GM12878 (cell line): ENCODE measurements around the gene PRKRA. TPM values are rescaled to one million over a fixed set of nuclear protein-coding genes. Genes with fewer than 3 reads are reported as not detected.

Source experiments
- ATAC-seq: fragments of 200-7000 bp; cut with Tn5 transposase; 3 replicates; pipeline ENCODE4 v1.9.1; 2020; ENCODE audit warnings: mild to moderate bottlenecking, moderate library complexity
- BruUV-seq: library from RNA; stranded (reverse); fragments of 400-500 nt; replicated peaks from 2 replicates; lab custom pipeline; 2021; lab: Mats Ljungman, UMichigan
- CTCF ChIA-PET: fragments of 300-600 bp; sonication (Branson Sonifier 250); formaldehyde crosslinking; extraction: SDS; loops from one replicate; lab custom pipeline; 2021; ENCODE audit warnings: inconsistent platforms; lab: Yijun Ruan, JAX
- POLR2A ChIA-PET: fragments of 350-600 bp; formaldehyde crosslinking; extraction: SDS; loops from one replicate; lab custom pipeline; 2021; ENCODE audit warnings: inconsistent platforms; lab: Charles Lee
- RAD21 ChIA-PET: fragments of 300-600 bp; sonication (Branson Sonifier 250); formaldehyde crosslinking; loops from one replicate; lab custom pipeline; 2023; ENCODE audit warnings: antibody characterized with exemption; ENCODE audit not compliant: unreplicated experiment; lab: Charles Lee
- SMC1A ChIA-PET: fragments of 300-600 bp; sonication (Branson Sonifier 250); formaldehyde crosslinking; loops from one replicate; lab custom pipeline; 2023; ENCODE audit not compliant: unreplicated experiment, uncharacterized antibody; lab: Charles Lee
- DNase-seq: peaks from one replicate; pipeline ENCODE4 v3.0.0-alpha.2; 2011; ENCODE audit warnings: low read depth, low spot score
- FAIRE-seq: peaks from 3 replicates; lab custom pipeline; 2011; peaks lifted over from hg19 to GRCh38; lab: Jason Lieb, UNC
- H2AFZ ChIP-seq: 2 replicates; pipeline ENCODE4 v1.6.0; 2011; ENCODE audit warnings: low read depth, low read length, control low read depth; ENCODE audit not compliant: control insufficient read depth
- H3K27ac ChIP-seq: 2 replicates; pipeline ENCODE4 v1.5.1; 2011; ENCODE audit warnings: control low read depth; ENCODE audit not compliant: control insufficient read depth, insufficient read depth
- H3K27me3 ChIP-seq, 2 experiments: replicated peaks in 1 of 2; 2 replicates each; pipeline versions ENCODE4 v1.6.0 to v1.6.1; 2011; ENCODE audit warnings: low read length in 1 of 2; ENCODE audit not compliant: control insufficient read depth in 2 of 2, insufficient read depth in 2 of 2
- H3K36me3 ChIP-seq, 2 experiments: 2 replicates each; pipeline ENCODE4 v1.5.1; 2011; ENCODE audit warnings: low read length in 1 of 2; ENCODE audit not compliant: control insufficient read depth in 2 of 2, insufficient read depth in 2 of 2
- H3K4me1 ChIP-seq: 2 replicates; pipeline ENCODE4 v1.6.1; 2011; ENCODE audit warnings: mild to moderate bottlenecking, low read length, moderate library complexity, mixed read lengths; ENCODE audit not compliant: control insufficient read depth, insufficient read depth
- H3K4me2 ChIP-seq: 2 replicates; pipeline ENCODE4 v1.6.0; 2011; ENCODE audit warnings: control low read depth; ENCODE audit not compliant: control insufficient read depth, insufficient read depth
- H3K4me3 ChIP-seq: fragments of 200-600 bp; sonication (generic); 2 replicates; pipeline ENCODE4 v1.5.1; 2016
- H3K79me2 ChIP-seq: 2 replicates; pipeline ENCODE4 v1.6.0; 2011; ENCODE audit warnings: low read length; ENCODE audit not compliant: control insufficient read depth, insufficient read depth
- H3K9ac ChIP-seq: 2 replicates; pipeline ENCODE4 v1.8.0; 2011; ENCODE audit warnings: low read length, control low read depth, mixed read lengths; ENCODE audit not compliant: control insufficient read depth, insufficient read depth
- H3K9me3 ChIP-seq: replicated peaks from 3 replicates; pipeline ENCODE4 v1.5.1; 2011; ENCODE audit warnings: mild to moderate bottlenecking, low read length; ENCODE audit not compliant: control insufficient read depth, insufficient read depth
- H4K20me1 ChIP-seq: 2 replicates; pipeline ENCODE4 v1.6.0; 2011; ENCODE audit not compliant: control insufficient read depth, insufficient read depth
- ATF7 ChIP-seq: fragments of 450-650 bp; IDR thresholded peaks from 2 replicates; pipeline ENCODE4 v1.6.1; 2016; ENCODE audit warnings: low read depth, mild to moderate bottlenecking
- CHD2 ChIP-seq: IDR thresholded peaks from 2 replicates; pipeline ENCODE4 v1.6.1; 2011; ENCODE audit warnings: low read depth, low read length, improper control_type of control experiment, borderline replicate concordance
- CREB1 ChIP-seq: IDR thresholded peaks from 2 replicates; pipeline ENCODE4 v1.6.1; 2012; ENCODE audit warnings: low read depth, mild to moderate bottlenecking, inconsistent platforms
- CREM ChIP-seq: IDR thresholded peaks from 2 replicates; pipeline ENCODE4 v1.6.1; 2014; ENCODE audit warnings: antibody characterized with exemption, low read depth
- EP300 ChIP-seq, 2 experiments: fragments of 150-350 bp in 1 of 2; IDR thresholded peaks; 2 replicates each; pipeline ENCODE4 v1.6.1; 2011 to 2012; ENCODE audit warnings: low read depth in 2 of 2, low read length in 2 of 2, borderline replicate concordance in 1 of 2, improper control_type of control experiment in 1 of 2, inconsistent platforms in 1 of 2; ENCODE audit not compliant: control insufficient read depth in 1 of 2
- FOS ChIP-seq: IDR thresholded peaks from 3 replicates; pipeline ENCODE4 v1.6.1; 2011; ENCODE audit warnings: borderline replicate concordance; ENCODE audit not compliant: insufficient read length; ENCODE audit errors: extremely low read depth
- FOXM1 ChIP-seq: IDR thresholded peaks from 2 replicates; pipeline ENCODE4 v1.6.1; 2012; ENCODE audit warnings: low read depth, mild to moderate bottlenecking, inconsistent platforms, low read length, moderate library complexity
- IRF4 ChIP-seq: IDR thresholded peaks from 2 replicates; pipeline ENCODE4 v1.6.1; 2011; ENCODE audit warnings: low read depth, low read length
- MTA3 ChIP-seq: IDR thresholded peaks from 2 replicates; pipeline ENCODE4 v1.6.1; 2012; ENCODE audit warnings: low read length, inconsistent platforms, borderline replicate concordance
- NBN ChIP-seq: fragments of 450-650 bp; IDR thresholded peaks from 2 replicates; pipeline ENCODE4 v1.6.1; 2016
- SMAD5 ChIP-seq: IDR thresholded peaks from 2 replicates; pipeline ENCODE4 v1.6.1; 2016; ENCODE audit warnings: antibody characterized with exemption, low read depth
- WRNIP1 ChIP-seq: IDR thresholded peaks from 2 replicates; pipeline ENCODE4 v1.6.1; 2011; ENCODE audit warnings: low read depth, low read length, improper control_type of control experiment, borderline replicate concordance
- WGBS: methylation state at CpG from one replicate; pipeline ENCODE4 v1.1.6; 2016; ENCODE audit warnings: low lambda C conversion rate; ENCODE audit not compliant: insufficient replicate concordance, insufficient coverage; ENCODE audit errors: missing lambda C conversion rate; 5-methylcytosine and 5-hydroxymethylcytosine counted together
- in situ Hi-C: fragments of 300-500 bp; cut with MboI; formaldehyde crosslinking; loops from 9 replicates; pipeline ENCODE4 v1.14.3; 2018; ENCODE audit warnings: mixed read lengths
- intact Hi-C: fragments of 100-400 bp; cut with micrococcal nuclease; formaldehyde crosslinking; loops from one replicate; pipeline ENCODE4 v1.14.2; 2022; ENCODE audit not compliant: unreplicated experiment
- polyA plus RNA-seq, 11 experiments: library from polyadenylated mRNA; depleted of rRNA in 4 of 11; unstranded in 6 of 11; stranded (reverse) in 5 of 11; fragments of >200 nt; fragmentation: Nextera tagmentation in 4 of 11; fragmentation: Illumina TruSeq in 1 of 11; extraction: Ambion mirVana in 4 of 11; extraction: Trizol in 1 of 11; gene quantifications; 1 replicate in 1 of 11; 2 replicates in 10 of 11; pipeline versions ENCODE4 v1.2.1 to v1.2.3, GENCODE V29; 2011 to 2016; ENCODE audit warnings: inconsistent platforms in 2 of 11, missing spikeins in 2 of 11, low read depth in 1 of 11
- total RNA-seq, 4 experiments: library from RNA; depleted of rRNA in 3 of 4; stranded (reverse); fragments of >200 nt in 3 of 4; fragmentation: Illumina TruSeq in 1 of 4; extraction: Trizol in 1 of 4; gene quantifications; 2 replicates each; pipeline versions ENCODE4 v1.2.1 to v1.2.3, GENCODE V29; 2013 to 2021
- TF ChIP-seq, protein P1 (sequence below): IDR thresholded peaks from 2 replicates; pipeline ENCODE4 v1.6.1; 2012; ENCODE audit warnings: low read depth, low read length, improper control_type of control experiment
- TF ChIP-seq, protein P2 (sequence below), 3 experiments: IDR thresholded peaks in 2 of 3; conservative IDR thresholded peaks in 1 of 3; 2 replicates each; pipeline ENCODE4 v1.5.1; 2011; ENCODE audit warnings: low read depth in 3 of 3, low read length in 3 of 3, mild to moderate bottlenecking in 3 of 3, control low read depth in 2 of 3, moderate library complexity in 2 of 3, inconsistent platforms in 1 of 3, mixed read lengths in 1 of 3; ENCODE audit not compliant: control insufficient read depth in 2 of 3, insufficient read depth in 1 of 3; ENCODE audit errors: extremely low read depth in 1 of 3
- TF ChIP-seq, protein P3 (sequence below): fragments of 450-650 bp; IDR thresholded peaks from 2 replicates; pipeline ENCODE4 v1.6.1; 2017; ENCODE audit warnings: mild to moderate bottlenecking
- TF ChIP-seq, protein P4 (sequence below): IDR thresholded peaks from 2 replicates; pipeline ENCODE4 v1.6.1; 2012; ENCODE audit warnings: mild to moderate bottlenecking, low read depth, low read length

Gene PRKRA
- total and polyA plus RNA-seq, 10 of the 15 experiments (the other 5 are each of a cell fraction or from before 2014, with no cell fraction given): 19.1 to 75.6 (median 51.7) TPM

DNA sequence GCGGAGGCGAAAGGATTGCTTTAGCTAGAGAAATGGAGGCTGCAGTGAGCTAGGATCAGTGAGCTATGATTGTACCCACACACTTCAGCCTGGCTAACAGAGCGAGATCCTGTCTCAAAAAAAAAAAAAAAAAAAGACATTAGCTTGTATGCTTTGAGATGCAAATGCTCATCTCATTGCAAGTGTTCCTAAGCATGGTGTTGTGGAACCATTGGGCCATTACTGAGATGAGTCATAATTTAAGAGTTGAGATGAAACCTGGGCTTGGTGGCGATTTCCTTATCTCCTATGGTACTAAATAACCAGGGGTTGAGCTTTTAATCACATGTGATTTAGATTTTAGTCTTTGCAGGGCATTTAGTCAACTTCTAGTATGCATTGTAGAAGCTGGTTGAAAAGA is 31.5 kb upstream of the PRKRA start:
- SMC1A ChIA-PET: interaction anchor here (0.8 to 3.0 kb wide), 22 partner anchors 11 to 252 kb away, joined by 3 to 21 read pairs (median 5); no protein-coding TSS in a partner anchor
- no peak overlapping the region for H2AFZ ChIP-seq
- no peaks in the 10 kb centered on the region for H4K20me1 ChIP-seq
- CTCF ChIA-PET: interaction anchor here (0.6 to 2.7 kb wide), 19 partner anchors 10 to 370 kb away, joined by 3 to 15 read pairs (median 5); partner anchors contain the start of gene RBM45
- peaks cover 7% of the 10 kb centered on the region; the same call in 1 of the 2 replicates for H3K4me1 ChIP-seq
- no peak overlapping the region for H3K9ac ChIP-seq
- peak overlapping the region; percentile 93 for H3K4me3 ChIP-seq
- POLR2A ChIA-PET: interaction anchor here (0.6 to 2.5 kb wide), 17 partner anchors 22 to 1297 kb away, joined by 3 to 19 read pairs (median 5); partner anchors contain the start of genes PJVK and PRKRA
- 0% methylated on average over 4 of the region's 4 CpGs for WGBS
- RAD21 ChIA-PET: interaction anchor here (0.6 to 2.5 kb wide), 15 partner anchors 25 to 218 kb away, joined by 3 to 29 read pairs (median 3); partner anchors contain the start of genes PJVK and PRKRA
- no peaks in the 10 kb centered on the region; a peak in 1 of 4 replicates for H3K36me3 ChIP-seq
- DNase-seq: peak; percentile 54
- intact Hi-C loops: loop anchor here (5.0 kb wide), 1 partner anchor 220 kb away; no protein-coding TSS in a partner anchor
- no peak overlapping the region for H3K27ac ChIP-seq
- peak overlapping the region; percentile 69 for H3K4me2 ChIP-seq
- in situ Hi-C loops: no loop called here
- ATAC-seq: peak; percentile 35
- no TSS peak for BruUV-seq
- FAIRE-seq: peak; percentile 77
- no peaks in the 10 kb centered on the region for H3K27me3 ChIP-seq
- no peaks in the 10 kb centered on the region for H3K9me3 ChIP-seq
- peaks cover 43% of the 10 kb centered on the region for H3K79me2 ChIP-seq
- 0 out of 4 replicates have a peak, but pooled peaks of 1 of the 2 experiments have one; percentile 7 for TF ChIP-seq EP300 (IDR thresholded peaks at IDR 0.05; ENCODE audit: borderline replicate concordance in 1 of 2, control insufficient read depth in 1 of 2, low read depth in 2 of 2, low read length in 2 of 2)
- peak; percentile 56; the same call in 1 of the 2 replicates for TF ChIP-seq ATF7
- peak; percentile 78 for TF ChIP-seq IRF4
- no peak for TF ChIP-seq WRNIP1
- TF ChIP-seq, protein P1, sequence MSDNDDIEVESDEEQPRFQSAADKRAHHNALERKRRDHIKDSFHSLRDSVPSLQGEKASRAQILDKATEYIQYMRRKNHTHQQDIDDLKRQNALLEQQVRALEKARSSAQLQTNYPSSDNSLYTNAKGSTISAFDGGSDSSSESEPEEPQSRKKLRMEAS: no peak
- TF ChIP-seq CREM: peak; percentile 34; the same call in 1 of the 2 replicates
- TF ChIP-seq, protein P2, sequence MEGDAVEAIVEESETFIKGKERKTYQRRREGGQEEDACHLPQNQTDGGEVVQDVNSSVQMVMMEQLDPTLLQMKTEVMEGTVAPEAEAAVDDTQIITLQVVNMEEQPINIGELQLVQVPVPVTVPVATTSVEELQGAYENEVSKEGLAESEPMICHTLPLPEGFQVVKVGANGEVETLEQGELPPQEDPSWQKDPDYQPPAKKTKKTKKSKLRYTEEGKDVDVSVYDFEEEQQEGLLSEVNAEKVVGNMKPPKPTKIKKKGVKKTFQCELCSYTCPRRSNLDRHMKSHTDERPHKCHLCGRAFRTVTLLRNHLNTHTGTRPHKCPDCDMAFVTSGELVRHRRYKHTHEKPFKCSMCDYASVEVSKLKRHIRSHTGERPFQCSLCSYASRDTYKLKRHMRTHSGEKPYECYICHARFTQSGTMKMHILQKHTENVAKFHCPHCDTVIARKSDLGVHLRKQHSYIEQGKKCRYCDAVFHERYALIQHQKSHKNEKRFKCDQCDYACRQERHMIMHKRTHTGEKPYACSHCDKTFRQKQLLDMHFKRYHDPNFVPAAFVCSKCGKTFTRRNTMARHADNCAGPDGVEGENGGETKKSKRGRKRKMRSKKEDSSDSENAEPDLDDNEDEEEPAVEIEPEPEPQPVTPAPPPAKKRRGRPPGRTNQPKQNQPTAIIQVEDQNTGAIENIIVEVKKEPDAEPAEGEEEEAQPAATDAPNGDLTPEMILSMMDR (IDR thresholded peaks at IDR 0.05 in 2 of 3, conservative IDR thresholded peaks at IDR 0.05 in 1 of 3; ENCODE audit: control insufficient read depth in 2 of 3, extremely low read depth in 1 of 3, insufficient read depth in 1 of 3, low read depth in 3 of 3, low read length in 3 of 3): no peak
- TF ChIP-seq FOXM1: no peak
- TF ChIP-seq, protein P3, sequence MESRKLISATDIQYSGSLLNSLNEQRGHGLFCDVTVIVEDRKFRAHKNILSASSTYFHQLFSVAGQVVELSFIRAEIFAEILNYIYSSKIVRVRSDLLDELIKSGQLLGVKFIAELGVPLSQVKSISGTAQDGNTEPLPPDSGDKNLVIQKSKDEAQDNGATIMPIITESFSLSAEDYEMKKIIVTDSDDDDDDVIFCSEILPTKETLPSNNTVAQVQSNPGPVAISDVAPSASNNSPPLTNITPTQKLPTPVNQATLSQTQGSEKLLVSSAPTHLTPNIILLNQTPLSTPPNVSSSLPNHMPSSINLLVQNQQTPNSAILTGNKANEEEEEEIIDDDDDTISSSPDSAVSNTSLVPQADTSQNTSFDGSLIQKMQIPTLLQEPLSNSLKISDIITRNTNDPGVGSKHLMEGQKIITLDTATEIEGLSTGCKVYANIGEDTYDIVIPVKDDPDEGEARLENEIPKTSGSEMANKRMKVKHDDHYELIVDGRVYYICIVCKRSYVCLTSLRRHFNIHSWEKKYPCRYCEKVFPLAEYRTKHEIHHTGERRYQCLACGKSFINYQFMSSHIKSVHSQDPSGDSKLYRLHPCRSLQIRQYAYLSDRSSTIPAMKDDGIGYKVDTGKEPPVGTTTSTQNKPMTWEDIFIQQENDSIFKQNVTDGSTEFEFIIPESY: no peak
- 0 out of 2 replicates have a peak, but pooled peaks have one; percentile 37 for TF ChIP-seq NBN
- TF ChIP-seq, protein P4, sequence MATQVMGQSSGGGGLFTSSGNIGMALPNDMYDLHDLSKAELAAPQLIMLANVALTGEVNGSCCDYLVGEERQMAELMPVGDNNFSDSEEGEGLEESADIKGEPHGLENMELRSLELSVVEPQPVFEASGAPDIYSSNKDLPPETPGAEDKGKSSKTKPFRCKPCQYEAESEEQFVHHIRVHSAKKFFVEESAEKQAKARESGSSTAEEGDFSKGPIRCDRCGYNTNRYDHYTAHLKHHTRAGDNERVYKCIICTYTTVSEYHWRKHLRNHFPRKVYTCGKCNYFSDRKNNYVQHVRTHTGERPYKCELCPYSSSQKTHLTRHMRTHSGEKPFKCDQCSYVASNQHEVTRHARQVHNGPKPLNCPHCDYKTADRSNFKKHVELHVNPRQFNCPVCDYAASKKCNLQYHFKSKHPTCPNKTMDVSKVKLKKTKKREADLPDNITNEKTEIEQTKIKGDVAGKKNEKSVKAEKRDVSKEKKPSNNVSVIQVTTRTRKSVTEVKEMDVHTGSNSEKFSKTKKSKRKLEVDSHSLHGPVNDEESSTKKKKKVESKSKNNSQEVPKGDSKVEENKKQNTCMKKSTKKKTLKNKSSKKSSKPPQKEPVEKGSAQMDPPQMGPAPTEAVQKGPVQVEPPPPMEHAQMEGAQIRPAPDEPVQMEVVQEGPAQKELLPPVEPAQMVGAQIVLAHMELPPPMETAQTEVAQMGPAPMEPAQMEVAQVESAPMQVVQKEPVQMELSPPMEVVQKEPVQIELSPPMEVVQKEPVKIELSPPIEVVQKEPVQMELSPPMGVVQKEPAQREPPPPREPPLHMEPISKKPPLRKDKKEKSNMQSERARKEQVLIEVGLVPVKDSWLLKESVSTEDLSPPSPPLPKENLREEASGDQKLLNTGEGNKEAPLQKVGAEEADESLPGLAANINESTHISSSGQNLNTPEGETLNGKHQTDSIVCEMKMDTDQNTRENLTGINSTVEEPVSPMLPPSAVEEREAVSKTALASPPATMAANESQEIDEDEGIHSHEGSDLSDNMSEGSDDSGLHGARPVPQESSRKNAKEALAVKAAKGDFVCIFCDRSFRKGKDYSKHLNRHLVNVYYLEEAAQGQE: no peak
- no peak for TF ChIP-seq SMAD5
- TF ChIP-seq MTA3: 0 out of 2 replicates have a peak, but pooled peaks have one; percentile 43
- no peak for TF ChIP-seq FOS
- TF ChIP-seq CHD2: no peak
- TF ChIP-seq CREB1: 0 out of 2 replicates have a peak, but pooled peaks have one; percentile 27
